ENCODE measurements around the gene FAR1. TPM values are rescaled to one million over a fixed set of nuclear protein-coding genes. Genes with fewer than 3 reads are reported as not detected.

Gene FAR1
- total RNA-seq, 4 donors from 2014 or later: 39.2 to 71.1 (median 58.1) TPM

GRCh38 chr11:13679768-13680167 is 11.3 kb downstream of the FAR1 start:
- no peak for TF ChIP-seq CTCF (IDR thresholded peaks at IDR 0.05; ENCODE audit: low read depth)

- no peak for TF ChIP-seq CTCF (IDR thresholded peaks at IDR 0.05; ENCODE audit: low read depth)
These were observed 12.2 kb downstream of the FAR1 start for GRCh38 chr11:13680501-13681264.

GRCh38 chr11:13681446-13681845 is 13.0 kb downstream of the FAR1 start:
- TF ChIP-seq CTCF (IDR thresholded peaks at IDR 0.05; ENCODE audit: low read depth): no peak

- no peak for TF ChIP-seq CTCF (IDR thresholded peaks at IDR 0.05; ENCODE audit: low read depth)
These were observed 13.7 kb downstream of the FAR1 start for GRCh38 chr11:13682212-13682611.

- no peak for TF ChIP-seq CTCF (IDR thresholded peaks at IDR 0.05; ENCODE audit: low read depth)
These were observed 17.1 kb downstream of the FAR1 start for GRCh38 chr11:13685461-13686108.

GRCh38 chr11:13686776-13687175 is 18.3 kb downstream of the FAR1 start:
- no peak for TF ChIP-seq CTCF (IDR thresholded peaks at IDR 0.05; ENCODE audit: low read depth)

- TF ChIP-seq CTCF (IDR thresholded peaks at IDR 0.05; ENCODE audit: low read depth): no peak
These were observed 18.8 kb downstream of the FAR1 start for GRCh38 chr11:13687271-13687670.
